Measurements from ENCODE around the gene FCF1. TPM values are rescaled to one million over a fixed set of nuclear protein-coding genes. Genes with fewer than 3 reads are reported as not detected.

Gene FCF1
- total and polyA plus RNA-seq, 2 of the 4 experiments (the other 2 are of a cell fraction): 37.1 to 45.5 TPM

DNA sequence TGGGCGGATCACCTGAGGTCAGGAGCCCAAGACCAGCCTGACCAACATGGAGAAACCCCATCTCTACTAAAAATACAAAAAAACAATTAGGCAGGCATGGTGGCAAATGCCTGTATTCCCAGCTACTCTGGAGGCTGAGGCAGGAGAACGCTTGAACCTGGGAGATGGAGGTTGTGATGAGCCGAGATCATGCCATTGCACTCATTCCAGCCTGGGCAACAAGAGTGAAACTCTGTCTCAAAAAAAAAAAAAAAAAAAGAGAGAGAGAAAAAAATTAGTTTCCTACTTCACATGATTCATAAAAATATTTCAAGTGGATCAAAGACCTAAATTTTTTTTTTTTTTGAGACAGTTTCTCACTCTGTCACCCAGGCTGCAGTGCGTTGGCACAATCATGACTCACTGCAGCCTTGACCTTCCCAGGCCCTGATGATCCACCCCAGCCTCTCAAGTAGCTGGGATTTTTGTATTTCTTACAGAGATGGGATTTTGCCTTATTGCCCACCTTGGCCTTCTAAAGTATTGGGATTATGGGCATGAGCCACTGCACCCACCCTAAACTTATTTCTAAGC is 24.9 kb downstream of the FCF1 start:
- in situ Hi-C loops (cut with MboI; ENCODE audit: low sequenced_read_pairs) (no loop called here), dilution Hi-C loops (cut with HindIII; ENCODE audit: low sequenced_read_pairs, unreplicated experiment) (no loop called here), intact Hi-C loops (cut with micrococcal nuclease) (no loop called here)
- Histone ChIP-seq H3K4me2 (ENCODE audit: low read depth, low read length) (no peak overlapping the region), H3K4me1 (ENCODE audit: control insufficient read depth, insufficient read depth, low read length) (no peaks in the 10 kb centered on the region; the same call in 1 of the 2 replicates), H3K27me3 (ENCODE audit: control insufficient read depth, insufficient read depth, low read length) (no peaks in the 10 kb centered on the region), H4K8ac (ENCODE audit: low read depth in 2 of 2, low read length in 2 of 2) (no peak overlapping the region), H3K23ac (ENCODE audit: low read depth, low read length) (no peak overlapping the region), H3K79me1 (ENCODE audit: low read depth in 1 of 2, low read length in 2 of 2) (no peaks in the 10 kb centered on the region), H3K9me1 (ENCODE audit: insufficient read depth, low read length) (no peaks in the 10 kb centered on the region), H2AK5ac (ENCODE audit: low read depth, low read length) (no peak overlapping the region), H3K14ac (replicated peaks; ENCODE audit: low read depth, low read length) (no peak overlapping the region), H2BK5ac (ENCODE audit: low read depth, low read length, poor library complexity, severe bottlenecking) (no peak overlapping the region), H4K20me1 (ENCODE audit: insufficient read depth, low read length) (no peaks in the 10 kb centered on the region), H3K4me3 (ENCODE audit: insufficient read depth, low read depth, low read length) (no peak overlapping the region), H3K36me3 (ENCODE audit: control insufficient read depth, insufficient read depth, low read length) (peaks cover 17% of the 10 kb centered on the region), H3K9me3 (ENCODE audit: control insufficient read depth, insufficient read depth, low read length) (peaks cover 1% of the 10 kb centered on the region; the same call in 1 of the 2 replicates), H2BK20ac (ENCODE audit: low read depth, low read length) (no peak overlapping the region), H3K4ac (ENCODE audit: low read depth, low read length) (no peak overlapping the region), H2BK15ac (ENCODE audit: low read depth, low read length) (no peak overlapping the region), H3K9ac (ENCODE audit: low read depth, low read length) (no peak overlapping the region), H2AFZ (replicated peaks; ENCODE audit: low read length, poor library complexity) (no peak overlapping the region), H3K56ac (ENCODE audit: extremely low read depth, insufficient read depth, low read length) (no peak overlapping the region), H4K91ac (ENCODE audit: insufficient read depth, low read depth, low read length) (no peak overlapping the region), H2BK120ac (ENCODE audit: low read depth, low read length) (no peak overlapping the region), H3K18ac (ENCODE audit: low read depth, low read length) (no peak overlapping the region), H3K27ac (ENCODE audit: insufficient read depth, low read length) (no peak overlapping the region), H2AK9ac (replicated peaks; ENCODE audit: low read depth, low read length, poor library complexity) (no peak overlapping the region), H4K5ac (ENCODE audit: low read depth, low read length) (no peak overlapping the region)
- WGBS, 2 experiments (ENCODE audit: extremely low coverage in 2 of 2, insufficient read length in 1 of 2): no CpG with 5 or more reads among the region's 4 CpGs
- no peak for ATAC-seq (ENCODE audit: low read depth)
- peak; percentile 50 for DNase-seq
- POLR2A ChIA-PET (ENCODE audit: unreplicated experiment): no interaction called here
- TF ChIP-seq CHD1 (IDR thresholded peaks at IDR 0.05; ENCODE audit: low read depth, low read length) (no peak), NFE2L2 (IDR thresholded peaks at IDR 0.05; ENCODE audit: low read depth, low read length) (no peak), MAZ (IDR thresholded peaks at IDR 0.05; ENCODE audit: borderline replicate concordance, low read depth, low read length) (no peak), FOS (IDR thresholded peaks at IDR 0.05; ENCODE audit: low read depth, low read length) (no peak)
- TF ChIP-seq, protein P1, sequence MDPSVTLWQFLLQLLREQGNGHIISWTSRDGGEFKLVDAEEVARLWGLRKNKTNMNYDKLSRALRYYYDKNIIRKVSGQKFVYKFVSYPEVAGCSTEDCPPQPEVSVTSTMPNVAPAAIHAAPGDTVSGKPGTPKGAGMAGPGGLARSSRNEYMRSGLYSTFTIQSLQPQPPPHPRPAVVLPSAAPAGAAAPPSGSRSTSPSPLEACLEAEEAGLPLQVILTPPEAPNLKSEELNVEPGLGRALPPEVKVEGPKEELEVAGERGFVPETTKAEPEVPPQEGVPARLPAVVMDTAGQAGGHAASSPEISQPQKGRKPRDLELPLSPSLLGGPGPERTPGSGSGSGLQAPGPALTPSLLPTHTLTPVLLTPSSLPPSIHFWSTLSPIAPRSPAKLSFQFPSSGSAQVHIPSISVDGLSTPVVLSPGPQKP (IDR thresholded peaks at IDR 0.05; ENCODE audit: borderline replicate concordance, low read depth, low read length): no peak
- BruUV-seq (replicated peaks): no TSS peak
- CTCF ChIA-PET: interaction anchor here (0.6 kb wide), 1 partner anchor 101 kb away, joined by 3 read pairs; no protein-coding TSS in a partner anchor
